ENCODE results near the gene JAKMIP3. TPM values are rescaled to one million over a fixed set of nuclear protein-coding genes. Genes with fewer than 3 reads are reported as not detected.
A peak's percentile ranks its signal among the peaks of the same experiment; 100 is the strongest.
"Not testable (repeated sequence)": the region's sequence is repeated elsewhere in the genome, so short reads cannot be mapped to it uniquely, and the experiment has no call there.

Gene JAKMIP3
- total RNA-seq, 1 donor from 2014 or later, result 1.3 TPM

- no peak for DNase-seq
These were observed 842 bp upstream of the JAKMIP3 start for GRCh38 chr10:132064771-132065437.

GRCh38 chr10:132066186-132066585, 440 bp downstream of the JAKMIP3 start:
- intact Hi-C loops (cut with micrococcal nuclease), result no loop called here
- Mint-ChIP-seq H3K36me3 (ENCODE audit: low read depth) (no peaks in the 10 kb centered on the region), H3K4me3 (peak overlapping the region; percentile 74), H3K27ac (no peak overlapping the region), H3K4me1 (peaks cover 4% of the 10 kb centered on the region), H3K27me3 (peaks cover 8% of the 10 kb centered on the region), H3K9me3 (no peaks in the 10 kb centered on the region)
- no peak for DNase-seq

More at GRCh38 chr10:132064771-132065437, 842 bp upstream of the JAKMIP3 start:
- no peaks in the 10 kb centered on the region for H3K36me3 Mint-ChIP-seq (ENCODE audit: low read depth)
- intact Hi-C loops (cut with micrococcal nuclease), result no loop called here
- H3K4me1 Mint-ChIP-seq, result peaks cover 4% of the 10 kb centered on the region
- H3K27ac Mint-ChIP-seq, result no peak overlapping the region
- H3K4me3 Mint-ChIP-seq, result no peak overlapping the region
- peaks cover 11% of the 10 kb centered on the region for H3K27me3 Mint-ChIP-seq
- no peaks in the 10 kb centered on the region for H3K9me3 Mint-ChIP-seq

- no peaks in the 10 kb centered on the region for H3K9me3 Mint-ChIP-seq
- no peak overlapping the region for H3K27ac Mint-ChIP-seq
- intact Hi-C loops (cut with micrococcal nuclease), result no loop called here
- DNase-seq, result no peak
- no peaks in the 10 kb centered on the region for H3K36me3 Mint-ChIP-seq (ENCODE audit: low read depth)
- peaks cover 4% of the 10 kb centered on the region for H3K4me1 Mint-ChIP-seq
- H3K4me3 Mint-ChIP-seq, result no peak overlapping the region
- H3K27me3 Mint-ChIP-seq, result peaks cover 13% of the 10 kb centered on the region
These were observed 1.1 kb downstream of the JAKMIP3 start for GRCh38 chr10:132066812-132067211.

- Mint-ChIP-seq H3K4me1 (peaks cover 4% of the 10 kb centered on the region), H3K27ac (no peak overlapping the region), H3K27me3 (peaks cover 15% of the 10 kb centered on the region), H3K4me3 (no peak overlapping the region), H3K36me3 (ENCODE audit: low read depth) (no peaks in the 10 kb centered on the region), H3K9me3 (no peaks in the 10 kb centered on the region)
- no peak for DNase-seq
- intact Hi-C loops (cut with micrococcal nuclease), result no loop called here
These were observed 2.8 kb downstream of the JAKMIP3 start for GRCh38 chr10:132068431-132069121.

GRCh38 chr10:132069122-132069848, 3.5 kb downstream of the JAKMIP3 start:
- no peak for DNase-seq
- Mint-ChIP-seq H3K4me3 (no peak overlapping the region), H3K4me1 (peaks cover 4% of the 10 kb centered on the region), H3K36me3 (ENCODE audit: low read depth) (no peaks in the 10 kb centered on the region), H3K27ac (no peak overlapping the region), H3K9me3 (no peaks in the 10 kb centered on the region), H3K27me3 (peaks cover 15% of the 10 kb centered on the region)
- intact Hi-C loops (cut with micrococcal nuclease), result no loop called here

- DNase-seq, result no peak
- no peaks in the 10 kb centered on the region for H3K9me3 Mint-ChIP-seq
- no peak overlapping the region for H3K4me3 Mint-ChIP-seq
- no peaks in the 10 kb centered on the region for H3K36me3 Mint-ChIP-seq (ENCODE audit: low read depth)
- H3K27ac Mint-ChIP-seq, result no peak overlapping the region
- H3K27me3 Mint-ChIP-seq, result peaks cover 17% of the 10 kb centered on the region
- H3K4me1 Mint-ChIP-seq, result peaks cover 4% of the 10 kb centered on the region
- intact Hi-C loops (cut with micrococcal nuclease), result no loop called here
These were observed 4.1 kb downstream of the JAKMIP3 start for GRCh38 chr10:132069849-132070182.

GRCh38 chr10:132070724-132071123, 5.0 kb downstream of the JAKMIP3 start:
- Mint-ChIP-seq H3K27me3 (peaks cover 16% of the 10 kb centered on the region), H3K36me3 (ENCODE audit: low read depth) (no peaks in the 10 kb centered on the region), H3K27ac (no peak overlapping the region), H3K9me3 (no peaks in the 10 kb centered on the region), H3K4me3 (no peak overlapping the region), H3K4me1 (peaks cover 4% of the 10 kb centered on the region)
- intact Hi-C loops (cut with micrococcal nuclease), result no loop called here
- DNase-seq, result no peak

- Mint-ChIP-seq H3K9me3 (no peaks in the 10 kb centered on the region), H3K4me3 (no peak overlapping the region), H3K27me3 (peaks cover 11% of the 10 kb centered on the region), H3K36me3 (ENCODE audit: low read depth) (no peaks in the 10 kb centered on the region), H3K27ac (no peak overlapping the region), H3K4me1 (no peaks in the 10 kb centered on the region)
- DNase-seq, result no peak
- intact Hi-C loops (cut with micrococcal nuclease), result no loop called here
These were observed 5.9 kb downstream of the JAKMIP3 start for GRCh38 chr10:132071667-132072066.

- Mint-ChIP-seq H3K36me3 (ENCODE audit: low read depth) (no peaks in the 10 kb centered on the region), H3K9me3 (no peaks in the 10 kb centered on the region), H3K4me3 (no peak overlapping the region), H3K27ac (no peak overlapping the region), H3K27me3 (peaks cover 18% of the 10 kb centered on the region), H3K4me1 (no peaks in the 10 kb centered on the region)
- intact Hi-C loops (cut with micrococcal nuclease), result no loop called here
- DNase-seq, result no peak
These were observed 10.3 kb downstream of the JAKMIP3 start for GRCh38 chr10:132075909-132076577.

- DNase-seq, result no peak
- Mint-ChIP-seq H3K27ac (no peak overlapping the region), H3K4me3 (no peak overlapping the region), H3K36me3 (ENCODE audit: low read depth) (no peaks in the 10 kb centered on the region), H3K27me3 (peaks cover 15% of the 10 kb centered on the region), H3K9me3 (no peaks in the 10 kb centered on the region), H3K4me1 (no peaks in the 10 kb centered on the region)
- intact Hi-C loops (cut with micrococcal nuclease), result no loop called here
These were observed 10.9 kb downstream of the JAKMIP3 start for GRCh38 chr10:132076578-132077081.

- Mint-ChIP-seq H3K27ac (no peak overlapping the region), H3K36me3 (ENCODE audit: low read depth) (no peaks in the 10 kb centered on the region)
These were observed 11.3 kb downstream of the JAKMIP3 start for GRCh38 chr10:132077091-132077490.

GRCh38 chr10:132078746-132079345, 13.1 kb downstream of the JAKMIP3 start:
- Mint-ChIP-seq H3K4me3 (no peak overlapping the region), H3K9me3 (no peaks in the 10 kb centered on the region), H3K4me1 (no peaks in the 10 kb centered on the region), H3K27me3 (peaks cover 11% of the 10 kb centered on the region), H3K27ac (no peak overlapping the region), H3K36me3 (ENCODE audit: low read depth) (no peaks in the 10 kb centered on the region)
- intact Hi-C loops (cut with micrococcal nuclease), result no loop called here
- no peak for DNase-seq

More at GRCh38 chr10:132077091-132077490, 11.3 kb downstream of the JAKMIP3 start:
- no peak for DNase-seq
- intact Hi-C loops (cut with micrococcal nuclease), result no loop called here
- H3K4me1 Mint-ChIP-seq, result no peaks in the 10 kb centered on the region
- H3K9me3 Mint-ChIP-seq, result no peaks in the 10 kb centered on the region
- H3K27me3 Mint-ChIP-seq, result peaks cover 13% of the 10 kb centered on the region
- no peak overlapping the region for H3K4me3 Mint-ChIP-seq

- H3K27me3 Mint-ChIP-seq; DNase-seq; H3K27ac Mint-ChIP-seq; intact Hi-C loops (cut with micrococcal nuclease); H3K4me3 Mint-ChIP-seq; H3K4me1 Mint-ChIP-seq; H3K36me3 Mint-ChIP-seq (ENCODE audit: low read depth); H3K9me3 Mint-ChIP-seq: not testable (repeated sequence)
These were observed 18.6 kb downstream of the JAKMIP3 start for GRCh38 chr10:132084384-132084783.

Measured in activated CD4-positive, alpha-beta T cell treated with anti-CD3 and anti-CD28 coated beads, Interleukin-2, amount 10 ng/mL, durations not matched to agents 24 days and 14 days (primary cell).